Heart right ventricle (tissue), 16 donors: ENCODE results near the gene PCCB. TPM values are rescaled to one million over a fixed set of nuclear protein-coding genes. Genes with fewer than 3 reads are reported as not detected.
"Not testable (repeated sequence)": the region's sequence is repeated elsewhere in the genome, so short reads cannot be mapped to it uniquely, and the experiment has no call there.

Experiments
- ATAC-seq, 8 donors: fragments of 200-7000 bp; cut with Tn5 transposase; one replicate each; pipeline ENCODE4 v1.9.1; 2020; ENCODE audit warnings: mild to moderate bottlenecking in 8 of 8, moderate library complexity in 8 of 8, moderate number of reproducible peaks in 1 of 8
- DNase-seq, 2 donors: peaks; one replicate each; pipeline ENCODE4 v3.0.0-alpha.2; 2020
- H3K27ac ChIP-seq, 10 donors: fragments of 200-600 bp; sonication (generic) in 2 of 10; one replicate each; pipeline versions ENCODE4 v1.5.0 to v1.8.0; 2020 to 2022; ENCODE audit warnings: mild to moderate bottlenecking in 3 of 10
- H3K27me3 ChIP-seq, 7 donors: fragments of 200-600 bp; one replicate each; pipeline ENCODE4 v1.8.0; 2021 to 2022; ENCODE audit warnings: mild to moderate bottlenecking in 2 of 7
- H3K36me3 ChIP-seq, 9 donors: fragments of 200-600 bp; sonication (generic) in 1 of 9; one replicate each; pipeline versions ENCODE4 v1.5.0 to v1.8.0; 2020 to 2022; ENCODE audit warnings: mild to moderate bottlenecking in 2 of 9
- H3K4me1 ChIP-seq, 9 donors: fragments of 200-600 bp; sonication (generic) in 1 of 9; one replicate each; pipeline versions ENCODE4 v1.5.0 to v1.8.0; 2020 to 2022; ENCODE audit warnings: mild to moderate bottlenecking in 4 of 9
- H3K4me3 ChIP-seq, 10 donors: fragments of 200-600 bp; sonication (generic) in 2 of 10; one replicate each; pipeline versions ENCODE4 v1.5.0 to v1.8.0; 2020 to 2022; ENCODE audit warnings: mild to moderate bottlenecking in 7 of 10, moderate library complexity in 2 of 10
- H3K9me3 ChIP-seq, 11 donors: fragments of 200-600 bp in 10 of 11; sonication (generic) in 2 of 11; one replicate each; pipeline versions ENCODE4 v1.5.0 to v1.8.0; 2013 to 2022; ENCODE audit warnings: mild to moderate bottlenecking in 2 of 11, control low read depth in 1 of 11, moderate library complexity in 1 of 11
- CTCF ChIP-seq, 9 donors: fragments of 200-600 bp; sonication (generic) in 2 of 9; IDR thresholded peaks; one replicate each; pipeline versions ENCODE4 v1.5.0 to v1.8.0; 2021 to 2022; ENCODE audit warnings: antibody characterized with exemption in 9 of 9, mild to moderate bottlenecking in 5 of 9, moderate library complexity in 1 of 9
- WGBS, 2 donors: extraction: QIAGEN DNeasy Blood & Tissue Kit; methylation state at CpG; one replicate each; pipeline ENCODE4 v1.1.7; 2013; ENCODE audit warnings: inconsistent platforms in 1 of 2; 5-methylcytosine and 5-hydroxymethylcytosine counted together
- intact Hi-C, 10 donors: fragments of 100-400 bp; cut with DNase I; formaldehyde crosslinking; loops; one replicate each; pipeline versions ENCODE4 v1.11.1 to v1.14.2; 2022
- polyA plus RNA-seq, 2 donors: library from polyadenylated mRNA; stranded (reverse); fragments of 200-250 nt; gene quantifications; one replicate each; pipeline ENCODE4 v1.2.3, GENCODE V29; 2013
- total RNA-seq, 10 donors: library from RNA; stranded (reverse); fragmentation: NEBNext Ultra II Directional in 3 of 10; extraction: Animal tissue kit (Norgen Biotek cat#: 25700) in 3 of 10; gene quantifications; one replicate each; pipeline versions ENCODE4 v1.2.1 to v1.2.4, GENCODE V29; 2021 to 2023
- donor health status: Arrhythmogenic right ventricular cardiomyopathy.
- donor health status: ischemic (EF 13 %, LVEDD 7.1; RV severe dilation, severe dysfunction).
- donor health status: healthy with polysubstance abuse.
- donor health status: DM: no; HTN: yes; CAD: no.
- donor health status: DM: no; HTN: no; CAD: no.
- donor health status: ischemic (EF 25% LVEDD 6.9; RV normal size, moderate dysfunction).
- donor health status: ischemic (EF 25% LVEDD 5.7; RV mildly dilated, moderate dysfunction).
- donor health status: healthy.
- donor health status: DM: yes; HTN: yes; CAD: no.
- donor health status: Ischemic cardiomyopathy.
- donor health status: ischemic (EF 35%, LVEDD 5.7; RV mildly dilated, moderate dysfunction).
- donor health status: nonischemic (EF 11% LVEDD 7.7; RV severe dilation, severe dysfunction).
- donor health status: DM: yes; HTN: yes; CAD: no.
- donor health status: PGD.
- donor health status: ischemic (EF 29% LVEDD 5.4; RV normal size, mild dysfunction).
- donor health status: nonischemic (EF 23%, LVEDD 6.1; RV moderate dilation, normal function).

Gene PCCB
- total and polyA plus RNA-seq, 12 donors: 17.2 to 163 (median 116) TPM

GRCh38 chr3:136270179-136270578, 20.0 kb downstream of the PCCB start:
- Histone ChIP-seq H3K4me1 (peaks cover 0 to 4% (median 0%) of the 10 kb centered on the region in 9 donors), H3K27ac (no peak overlapping the region), H3K36me3 (peaks cover 0 to 56% (median 13%) of the 10 kb centered on the region in 9 donors), H3K4me3 (no peak overlapping the region), H3K9me3 (peaks cover 0 to 7% (median 0%) of the 10 kb centered on the region in 11 donors), H3K27me3 (no peaks in the 10 kb centered on the region)
- no peak for TF ChIP-seq CTCF (IDR thresholded peaks at IDR 0.05)
- 98 to 99% methylated on average over 5 of the region's 5 CpGs for WGBS, 2 donors
- ATAC-seq: no peak
- intact Hi-C loops: no loop called here
- no peak for DNase-seq

DNA sequence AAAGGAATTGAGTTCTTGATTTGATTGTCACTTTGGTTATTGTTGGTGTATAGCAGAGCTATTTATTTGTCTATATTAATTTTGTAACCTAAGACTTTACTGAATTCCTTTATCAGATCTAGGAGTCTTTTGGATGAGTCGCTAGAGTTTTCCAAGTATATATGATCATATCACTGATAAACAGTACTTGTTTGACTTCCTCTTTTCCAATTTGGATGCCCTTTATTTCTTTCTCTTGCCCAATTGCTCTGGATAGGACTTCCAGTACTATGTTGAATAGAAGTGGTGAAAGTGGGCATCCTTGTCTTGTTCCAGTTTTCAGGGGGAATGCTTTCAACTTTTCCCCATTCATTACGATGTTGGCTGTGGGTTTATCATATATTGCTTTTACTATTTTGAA, 21.5 kb downstream of the PCCB start:
- H3K27ac ChIP-seq, intact Hi-C loops, H3K9me3 ChIP-seq, DNase-seq, H3K27me3 ChIP-seq, H3K4me3 ChIP-seq, H3K4me1 ChIP-seq, ATAC-seq: not testable (repeated sequence)
- WGBS, 2 donors: 85 to 93% methylated on average over 2 of the region's 2 CpGs
- peaks cover 0 to 42% (median 9%) of the 10 kb centered on the region in 9 donors for H3K36me3 ChIP-seq

GRCh38 chr3:136276049-136276755, 26.1 kb downstream of the PCCB start:
- Histone ChIP-seq H3K4me1 (peaks cover 0 to 9% (median 0%) of the 10 kb centered on the region in 9 donors), H3K4me3 (no peak overlapping the region), H3K27me3 (no peaks in the 10 kb centered on the region), H3K27ac (no peak overlapping the region), H3K36me3 (peaks cover 0 to 37% (median 14%) of the 10 kb centered on the region in 9 donors), H3K9me3 (peaks cover 0 to 37% (median 26%) of the 10 kb centered on the region in 11 donors)
- ATAC-seq (no peak), DNase-seq (no peak)
- TF ChIP-seq CTCF (IDR thresholded peaks at IDR 0.05): no peak
- 89 to 94% methylated on average over 4 of the region's 4 CpGs for WGBS, 2 donors
- intact Hi-C loops: no loop called here

GRCh38 chr3:136277115-136277514, 27.0 kb downstream of the PCCB start:
- peaks cover 0 to 15% (median 4%) of the 10 kb centered on the region in 9 donors for H3K4me1 ChIP-seq
- peaks cover 0 to 42% (median 27%) of the 10 kb centered on the region in 11 donors for H3K9me3 ChIP-seq
- TF ChIP-seq CTCF (IDR thresholded peaks at IDR 0.05): no peak
- intact Hi-C loops: no loop called here
- H3K36me3 ChIP-seq: peaks cover 0 to 37% (median 14%) of the 10 kb centered on the region in 9 donors
- 96 to 99% methylated on average over 5 of the region's 5 CpGs for WGBS, 2 donors
- no peaks in the 10 kb centered on the region for H3K27me3 ChIP-seq
- DNase-seq (no peak), ATAC-seq (no peak)
- H3K27ac ChIP-seq: no peak overlapping the region
- no peak overlapping the region for H3K4me3 ChIP-seq

- H3K27ac ChIP-seq: no peak overlapping the region
- peak in 1 of 8 donors; percentile 22 for ATAC-seq
- 86 to 90% methylated on average over 4 of the region's 4 CpGs for WGBS, 2 donors
- no peak overlapping the region for H3K4me3 ChIP-seq
- H3K36me3 ChIP-seq: peaks cover 0 to 37% (median 14%) of the 10 kb centered on the region in 9 donors
- H3K4me1 ChIP-seq: peaks cover 0 to 21% (median 10%) of the 10 kb centered on the region in 9 donors
- peaks cover 0 to 42% (median 27%) of the 10 kb centered on the region in 11 donors for H3K9me3 ChIP-seq
- DNase-seq: no peak
- intact Hi-C loops: no loop called here
- no peaks in the 10 kb centered on the region for H3K27me3 ChIP-seq
- no peak for TF ChIP-seq CTCF (IDR thresholded peaks at IDR 0.05)
These were observed 27.5 kb downstream of the PCCB start for GRCh38 chr3:136277634-136278033.
